Measurements from ENCODE around the gene CLEC4M. TPM values are rescaled to one million over a fixed set of nuclear protein-coding genes. Genes with fewer than 3 reads are reported as not detected.

Gene CLEC4M
- total and polyA plus RNA-seq, 2 of the 8 experiments (the other 6 are each of a cell fraction or from before 2014, with no cell fraction given), result not detected

GRCh38 chr19:7789447-7789846 lies 26.4 kb downstream of the CLEC4M start (continued):
- no peak for TF ChIP-seq KDM5A (IDR thresholded peaks at IDR 0.05; ENCODE audit: low read length)
- TF ChIP-seq FOSL1 (IDR thresholded peaks at IDR 0.05; ENCODE audit: insufficient read depth, low read depth, low read length), result no peak
- TF ChIP-seq PHF8 (conservative IDR thresholded peaks at IDR 0.05; ENCODE audit: low read depth, low read length), result no peak
- TF ChIP-seq BRCA1 (IDR thresholded peaks at IDR 0.05; ENCODE audit: low read depth, low read length), result no peak
- no peak for TF ChIP-seq CEBPB (IDR thresholded peaks at IDR 0.05; ENCODE audit: low read depth, low read length)
- TF ChIP-seq MAX (IDR thresholded peaks at IDR 0.05), result peak; percentile 70
- TF ChIP-seq SP4 (IDR thresholded peaks at IDR 0.05; ENCODE audit: low read length), result no peak
- no peak for TF ChIP-seq ATF3 (IDR thresholded peaks at IDR 0.05; ENCODE audit: insufficient read depth, low read depth, low read length)
- TF ChIP-seq NANOG (IDR thresholded peaks at IDR 0.05; ENCODE audit: insufficient read depth, low read depth, low read length, poor library complexity, severe bottlenecking), result no peak
- TF ChIP-seq RXRA (IDR thresholded peaks at IDR 0.05; ENCODE audit: insufficient read depth, low read depth, low read length), result no peak
- no peak for TF ChIP-seq JUND (IDR thresholded peaks at IDR 0.05; ENCODE audit: low read length)
- no peak for TF ChIP-seq TBP (IDR thresholded peaks at IDR 0.05; ENCODE audit: low read depth, low read length)
- TF ChIP-seq RFX5 (IDR thresholded peaks at IDR 0.05; ENCODE audit: borderline replicate concordance, low read depth, low read length), result no peak
- no peak for TF ChIP-seq TEAD4 (IDR thresholded peaks at IDR 0.05; ENCODE audit: low read depth, low read length)
- TF ChIP-seq CREB1 (IDR thresholded peaks at IDR 0.05), result no peak; the same call in 1 of the 2 replicates
- no peak for TF ChIP-seq SIN3A (conservative IDR thresholded peaks at IDR 0.05 in 1 of 2, IDR thresholded peaks at IDR 0.05 in 1 of 2; ENCODE audit: low read depth in 1 of 2, low read length in 2 of 2)
- TF ChIP-seq CBX8 (IDR thresholded peaks at IDR 0.05; ENCODE audit: borderline replicate concordance, low read depth, low read length), result no peak
- TF ChIP-seq HDAC6 (IDR thresholded peaks at IDR 0.05; ENCODE audit: low read depth, low read length), result no peak
- no peak for TF ChIP-seq RNF2 (IDR thresholded peaks at IDR 0.05; ENCODE audit: borderline replicate concordance, low read depth, low read length, missing control alignments, poor library complexity, severe bottlenecking)
- TF ChIP-seq POLR2AphosphoS5 (IDR thresholded peaks at IDR 0.05; ENCODE audit: low read depth, low read length), result no peak
- TF ChIP-seq CHD2 (IDR thresholded peaks at IDR 0.05; ENCODE audit: low read length), result no peak
- 0 out of 2 replicates have a peak, but pooled peaks have one; percentile 6 for TF ChIP-seq TCF12 (IDR thresholded peaks at IDR 0.05; ENCODE audit: low read depth, low read length)
- TF ChIP-seq KDM4A (IDR thresholded peaks at IDR 0.05; ENCODE audit: low read depth, low read length, severe bottlenecking), result peak; percentile 12
- no peak for TF ChIP-seq RBBP5 (IDR thresholded peaks at IDR 0.05; ENCODE audit: borderline replicate concordance, low read depth, low read length)
- TF ChIP-seq CTBP2 (IDR thresholded peaks at IDR 0.05; ENCODE audit: borderline replicate concordance, insufficient read depth, insufficient read length, low read length), result no peak
- TF ChIP-seq GTF2F1 (IDR thresholded peaks at IDR 0.05; ENCODE audit: borderline replicate concordance, low read depth, low read length), result no peak

All from H1 (cell line).